PC-3 (cell line): ENCODE data around the gene CFAP161. TPM values are rescaled to one million over a fixed set of nuclear protein-coding genes. Genes with fewer than 3 reads are reported as not detected.

Source experiments
- ATAC-seq: fragments of 200-7000 bp; cut with Tn5 transposase; 2 replicates; pipeline ENCODE4 v1.9.1; 2020; ENCODE audit warnings: mild to moderate bottlenecking, moderate library complexity
- BruUV-seq: library from RNA; stranded (reverse); fragments of 400-500 nt; replicated peaks from 2 replicates; lab custom pipeline; 2021; lab: Mats Ljungman, UMichigan
- CTCF ChIA-PET: fragments of 300-600 bp; sonication (Branson Sonifier 250); formaldehyde crosslinking; loops from one replicate; lab custom pipeline; 2022; ENCODE audit warnings: antibody characterized with exemption; lab: Charles Lee
- POLR2A ChIA-PET: fragments of 300-600 bp; sonication (Branson Sonifier 250); formaldehyde crosslinking; loops from one replicate; lab custom pipeline; 2022; ENCODE audit warnings: antibody characterized with exemption; ENCODE audit not compliant: unreplicated experiment; lab: Charles Lee
- DNase-seq: peaks from one replicate; pipeline ENCODE4 v3.0.0-alpha.2; 2015
- H2AFZ ChIP-seq: fragments of 300-600 bp; sonication (generic); 2 replicates; pipeline ENCODE4 v1.6.0; 2016; ENCODE audit warnings: antibody characterized with exemption, low read length
- H3F3A ChIP-seq: fragments of 300-600 bp; sonication (generic); one replicate; pipeline ENCODE4 v1.6.0; 2017; ENCODE audit warnings: antibody characterized with exemption, low read length, control low read depth, mild to moderate bottlenecking; ENCODE audit not compliant: unreplicated experiment
- H3K27ac ChIP-seq: fragments of 300-600 bp; sonication (generic); 2 replicates; pipeline ENCODE4 v1.5.1; 2016; ENCODE audit warnings: mild to moderate bottlenecking, low read length
- H3K27me3 ChIP-seq: fragments of 300-600 bp; sonication (generic); 2 replicates; pipeline ENCODE4 v1.6.1; 2016; ENCODE audit warnings: low read length, mixed read lengths
- H3K36me3 ChIP-seq: fragments of 300-600 bp; sonication (generic); 2 replicates; pipeline ENCODE4 v1.6.1; 2016; ENCODE audit warnings: low read depth, mixed run types, low read length, mixed read lengths
- H3K4me1 ChIP-seq: fragments of 300-600 bp; sonication (generic); 2 replicates; pipeline ENCODE4 v1.5.1; 2016; ENCODE audit warnings: low read length; ENCODE audit not compliant: insufficient read depth
- H3K4me2 ChIP-seq: fragments of 300-600 bp; sonication (generic); 2 replicates; pipeline ENCODE4 v1.6.0; 2016; ENCODE audit warnings: low read length
- H3K4me3 ChIP-seq: fragments of 300-600 bp; sonication (generic); 2 replicates; pipeline ENCODE4 v1.5.1; 2016; ENCODE audit warnings: mild to moderate bottlenecking, low read length, mixed read lengths
- H3K79me2 ChIP-seq: fragments of 300-600 bp; sonication (generic); 2 replicates; pipeline ENCODE4 v1.6.1; 2017; ENCODE audit warnings: low read length, mixed read lengths
- H3K9ac ChIP-seq: fragments of 300-600 bp; sonication (generic); 2 replicates; pipeline ENCODE4 v1.6.0; 2016; ENCODE audit warnings: mild to moderate bottlenecking, low read length
- H3K9me2 ChIP-seq: fragments of 300-600 bp; sonication (generic); replicated peaks from 2 replicates; pipeline ENCODE4 v1.6.1; 2016; ENCODE audit warnings: mixed run types, low read length, mixed read lengths
- H3K9me3 ChIP-seq: fragments of 300-600 bp; sonication (generic); 2 replicates; pipeline ENCODE4 v1.6.1; 2016; ENCODE audit warnings: low read length, mixed read lengths
- H4K20me1 ChIP-seq: fragments of 300-600 bp; sonication (generic); 2 replicates; pipeline ENCODE4 v1.6.1; 2016; ENCODE audit warnings: low read length, mixed read lengths
- CTCF ChIP-seq: fragments of 300-600 bp; sonication (generic); conservative IDR thresholded peaks from 2 replicates; pipeline ENCODE4 v1.5.1; 2017; ENCODE audit warnings: antibody characterized with exemption, low read depth, mild to moderate bottlenecking, low read length
- EZH2 ChIP-seq: fragments of 300-600 bp; sonication (generic); IDR thresholded peaks from one replicate; pipeline ENCODE4 v1.6.1; 2017; ENCODE audit warnings: antibody characterized with exemption, mild to moderate bottlenecking, low read length; ENCODE audit not compliant: unreplicated experiment
- EZH2phosphoT487 ChIP-seq: fragments of 300-600 bp; sonication (generic); IDR thresholded peaks from 2 replicates; pipeline ENCODE4 v1.6.1; 2018; ENCODE audit warnings: mild to moderate bottlenecking, antibody characterized with exemption, low read length, borderline replicate concordance
- intact Hi-C: fragments of 100-400 bp; cut with micrococcal nuclease; formaldehyde crosslinking; loops from 2 replicates; pipeline ENCODE4 v1.9.0; 2023
- total RNA-seq: library from RNA; depleted of rRNA; stranded (reverse); fragments of >200 nt; gene quantifications from 2 replicates; pipeline ENCODE4 v1.2.3, GENCODE V29; 2014

The CFAP161 gene
- total RNA-seq, 1 experiment from 2014 or later, result 0.55 TPM

GRCh38 chr15:81111510-81112470, 22.3 kb upstream of the CFAP161 start:
- no peak overlapping the region for H3K27ac ChIP-seq
- H4K20me1 ChIP-seq, result no peaks in the 10 kb centered on the region
- no peak overlapping the region for H2AFZ ChIP-seq
- H3K4me3 ChIP-seq, result no peak overlapping the region
- no peak for DNase-seq
- intact Hi-C loops, result no loop called here
- TF ChIP-seq EZH2phosphoT487 (no peak), EZH2 (no peak), CTCF (no peak)
- no peak overlapping the region for H3K9ac ChIP-seq
- H3K79me2 ChIP-seq, result no peaks in the 10 kb centered on the region
- peaks cover 13% of the 10 kb centered on the region for H3K27me3 ChIP-seq
- no peak overlapping the region for H3K4me2 ChIP-seq
- BruUV-seq, result no TSS peak
- 0 out of 2 replicates have a peak, but pooled peaks cover 1% of the 10 kb centered on the region for H3K4me1 ChIP-seq
- H3F3A ChIP-seq, result no peaks in the 10 kb centered on the region
- CTCF ChIA-PET, result interaction anchor here (0.6 to 0.7 kb wide), 2 partner anchors 154 to 1257 kb away, joined by 3 to 4 read pairs; no protein-coding TSS in a partner anchor
- no peak for ATAC-seq
- H3K36me3 ChIP-seq, result no peaks in the 10 kb centered on the region
- H3K9me2 ChIP-seq, result no peaks in the 10 kb centered on the region
- POLR2A ChIA-PET, result no interaction called here
- no peaks in the 10 kb centered on the region for H3K9me3 ChIP-seq

- no peak overlapping the region for H3K4me3 ChIP-seq
- BruUV-seq, result no TSS peak
- H3K4me1 ChIP-seq, result no peaks in the 10 kb centered on the region
- H3K36me3 ChIP-seq, result no peaks in the 10 kb centered on the region
- H4K20me1 ChIP-seq, result no peaks in the 10 kb centered on the region
- H3K79me2 ChIP-seq, result no peaks in the 10 kb centered on the region
- TF ChIP-seq CTCF, result no peak
- H3K27ac ChIP-seq, result no peak overlapping the region
- H3K4me2 ChIP-seq, result no peak overlapping the region
- DNase-seq (no peak), ATAC-seq (peak; percentile 64)
- POLR2A ChIA-PET, result no interaction called here
- intact Hi-C loops, result no loop called here
- no peaks in the 10 kb centered on the region for H3K9me3 ChIP-seq
- CTCF ChIA-PET, result no interaction called here
- peaks cover 13% of the 10 kb centered on the region for H3K27me3 ChIP-seq
- H3F3A ChIP-seq, result no peaks in the 10 kb centered on the region
- H2AFZ ChIP-seq, result no peak overlapping the region
- H3K9ac ChIP-seq, result no peak overlapping the region
- H3K9me2 ChIP-seq, result no peaks in the 10 kb centered on the region
These were observed 20.8 kb upstream of the CFAP161 start for GRCh38 chr15:81113204-81113657.

- no TSS peak for BruUV-seq
- CTCF ChIA-PET, result no interaction called here
- peak; percentile 12 for DNase-seq
These were observed 20.2 kb upstream of the CFAP161 start for GRCh38 chr15:81113861-81114291.

More at GRCh38 chr15:81113861-81114291, 20.2 kb upstream of the CFAP161 start:
- Histone ChIP-seq H3K4me2 (no peak overlapping the region), H3K27me3 (peaks cover 13% of the 10 kb centered on the region), H3K9me2 (no peaks in the 10 kb centered on the region), H3K9ac (no peak overlapping the region), H3K4me3 (no peak overlapping the region), H3K4me1 (no peaks in the 10 kb centered on the region), H3F3A (no peaks in the 10 kb centered on the region), H3K36me3 (no peaks in the 10 kb centered on the region), H3K9me3 (no peaks in the 10 kb centered on the region), H3K27ac (no peak overlapping the region), H4K20me1 (no peaks in the 10 kb centered on the region), H2AFZ (no peak overlapping the region), H3K79me2 (no peaks in the 10 kb centered on the region)
- intact Hi-C loops, result no loop called here
- peak; percentile 78 for ATAC-seq
- TF ChIP-seq EZH2phosphoT487 (no peak), CTCF (no peak), EZH2 (no peak)
- POLR2A ChIA-PET, result no interaction called here
